K562 (cell line): ENCODE measurements around the gene ITPRID2. TPM values are rescaled to one million over a fixed set of nuclear protein-coding genes. Genes with fewer than 3 reads are reported as not detected.
A peak's percentile ranks its signal among the peaks of the same experiment; 100 is the strongest.

Experiments
- ATAC-seq: fragments of 200-7000 bp; cut with Tn5 transposase; 3 replicates; pipeline ENCODE4 v1.9.1; 2020; ENCODE audit warnings: moderate library complexity
- BruUV-seq: library from RNA; stranded (reverse); fragments of 400-500 nt; replicated peaks from 2 replicates; lab custom pipeline; 2021; lab: Mats Ljungman, UMichigan
- CTCF ChIA-PET: fragments of 300-600 bp; formaldehyde crosslinking; extraction: SDS; loops from one replicate; lab custom pipeline; 2021; ENCODE audit warnings: low intra/inter-chr PET ratio; lab: Yijun Ruan, JAX
- POLR2A ChIA-PET: fragments of 300-600, 350-650 bp; sonication (Branson Sonifier 250); formaldehyde crosslinking; extraction: SDS; loops from one replicate; lab custom pipeline; 2021; ENCODE audit warnings: antibody characterized with exemption, inconsistent platforms; lab: Yijun Ruan, JAX
- DNase-seq, 4 experiments: peaks; one replicate each; pipeline versions ENCODE4 v3.0.0 to v3.0.0-alpha.2; 2011 to 2018; ENCODE audit warnings: low spot score in 3 of 4, mixed read lengths in 3 of 4; ENCODE audit errors: extremely low read depth in 1 of 4
- FAIRE-seq: peaks from 2 replicates; lab custom pipeline; 2011; peaks lifted over from hg19 to GRCh38; lab: Jason Lieb, UNC
- H2AFZ ChIP-seq: 2 replicates; pipeline ENCODE4 v1.6.0; 2011; ENCODE audit warnings: low read depth, low read length, control low read depth, inconsistent platforms
- H3K27ac ChIP-seq: fragments of 200-600 bp; 3 replicates; pipeline ENCODE4 v1.8.0; 2011; ENCODE audit warnings: low read depth, mild to moderate bottlenecking, control low read depth, inconsistent platforms, low read length, moderate library complexity, mixed read lengths; ENCODE audit errors: extremely low read depth
- H3K27me3 ChIP-seq, 2 experiments: fragments of 300-600 bp in 1 of 2; 2 replicates in 1 of 2; 3 replicates in 1 of 2; pipeline versions ENCODE4 v1.6.0 to v1.8.0; 2011; ENCODE audit warnings: inconsistent platforms in 2 of 2, low read length in 2 of 2, mild to moderate bottlenecking in 1 of 2, mixed read lengths in 1 of 2, moderate library complexity in 1 of 2; ENCODE audit not compliant: control insufficient read depth in 2 of 2, insufficient read depth in 2 of 2
- H3K36me3 ChIP-seq: fragments of 300-600 bp; 3 replicates; pipeline ENCODE4 v1.8.0; 2011; ENCODE audit warnings: mild to moderate bottlenecking, low read length, inconsistent platforms; ENCODE audit not compliant: control insufficient read depth, insufficient read depth
- H3K4me1 ChIP-seq, 2 experiments: fragments of 200-600 bp in 1 of 2; replicated peaks in 1 of 2; 2 replicates in 1 of 2; 3 replicates in 1 of 2; pipeline versions ENCODE4 v1.5.1 to v1.8.0; 2011; ENCODE audit warnings: inconsistent platforms in 2 of 2, low read length in 2 of 2, mild to moderate bottlenecking in 1 of 2, mixed read lengths in 1 of 2, moderate library complexity in 1 of 2; ENCODE audit not compliant: control insufficient read depth in 2 of 2, insufficient read depth in 2 of 2
- H3K4me2 ChIP-seq: 2 replicates; pipeline ENCODE4 v1.6.1; 2011; ENCODE audit warnings: low read length, control low read depth, inconsistent platforms, mixed read lengths; ENCODE audit not compliant: insufficient read depth
- H3K4me3 ChIP-seq: fragments of 200-600 bp; sonication (generic), shearing (Covaris generic); 2 replicates; pipeline ENCODE4 v1.5.1; 2016; ENCODE audit warnings: control low read depth, inconsistent platforms
- H3K79me2 ChIP-seq: fragments of 200-600 bp; 3 replicates; pipeline ENCODE4 v1.8.0; 2011; ENCODE audit warnings: low read length, inconsistent platforms; ENCODE audit not compliant: control insufficient read depth, insufficient read depth
- H3K9ac ChIP-seq, 2 experiments: 2 replicates each; pipeline versions ENCODE4 v1.6.0 to v1.6.1; 2011; ENCODE audit warnings: low read depth in 2 of 2, low read length in 2 of 2, control low read depth in 1 of 2, inconsistent platforms in 1 of 2, mild to moderate bottlenecking in 1 of 2, mixed read lengths in 1 of 2; ENCODE audit not compliant: insufficient read depth in 1 of 2
- H3K9me1 ChIP-seq: one replicate; pipeline ENCODE4 v1.6.0; 2011; ENCODE audit warnings: inconsistent platforms, mild to moderate bottlenecking, low read length, moderate library complexity; ENCODE audit not compliant: control insufficient read depth, insufficient read depth
- H3K9me3 ChIP-seq: replicated peaks from 2 replicates; pipeline ENCODE4 v1.5.1; 2011; ENCODE audit warnings: low read depth, low read length, inconsistent platforms; ENCODE audit not compliant: control insufficient read depth, insufficient read depth
- H4K20me1 ChIP-seq: replicated peaks from 2 replicates; pipeline ENCODE4 v1.6.1; 2011; ENCODE audit warnings: low read length, inconsistent platforms, mixed read lengths; ENCODE audit not compliant: control insufficient read depth, insufficient read depth
- ARNT ChIP-seq, 2 experiments: fragments of 450-650 bp; IDR thresholded peaks; 2 replicates each; pipeline ENCODE4 v1.6.1; 2016; ENCODE audit warnings: mild to moderate bottlenecking in 1 of 2
- BRCA1 ChIP-seq, 2 experiments: fragments of 450-650 bp in 1 of 2; sonication (generic) in 1 of 2; formaldehyde crosslinking in 1 of 2; IDR thresholded peaks; 2 replicates each; pipeline versions ENCODE4 v1.5.0 to v1.6.1; 2017 to 2020; ENCODE audit warnings: mild to moderate bottlenecking in 1 of 2, missing genetic modification reagents in 1 of 2
- C11orf30 ChIP-seq: fragments of 450-650 bp; IDR thresholded peaks from 2 replicates; pipeline ENCODE4 v1.6.1; 2016; ENCODE audit warnings: low read depth, mild to moderate bottlenecking
- CREBBP ChIP-seq: IDR thresholded peaks from one replicate; pipeline ENCODE4 v1.6.1; 2012; ENCODE audit warnings: low read depth, mild to moderate bottlenecking, control low read depth, inconsistent platforms, low read length
- CSDE1 ChIP-seq, 2 experiments: fragments of 450-650 bp; IDR thresholded peaks; 2 replicates each; pipeline ENCODE4 v1.6.1; 2016; ENCODE audit warnings: mild to moderate bottlenecking in 1 of 2
- ILK ChIP-seq: fragments of 450-650 bp; IDR thresholded peaks from 2 replicates; pipeline ENCODE4 v1.6.1; 2016; ENCODE audit warnings: missing genetic modification characterization, low read depth, mild to moderate bottlenecking, missing compliant biosample characterization, moderate library complexity, borderline replicate concordance
- MAFG ChIP-seq: fragments of 450-650 bp; conservative IDR thresholded peaks from 2 replicates; pipeline ENCODE4 v1.6.1; 2016; ENCODE audit warnings: missing genetic modification characterization, missing compliant biosample characterization
- POLR3A ChIP-seq: IDR thresholded peaks from 2 replicates; pipeline ENCODE4 v1.6.1; 2011; ENCODE audit warnings: borderline replicate concordance, mild to moderate bottlenecking, moderate library complexity; ENCODE audit not compliant: insufficient read length, insufficient read depth; ENCODE audit errors: extremely low read depth
- ZNF512 ChIP-seq: IDR thresholded peaks from 2 replicates; pipeline ENCODE4 v1.6.1; 2016; ENCODE audit warnings: missing genetic modification characterization, missing compliant biosample characterization
- ZNF609 ChIP-seq: sonication (generic); formaldehyde crosslinking; IDR thresholded peaks from 2 replicates; pipeline ENCODE4 v1.8.1; 2023; ENCODE audit warnings: missing genetic modification reagents, mild to moderate bottlenecking, borderline replicate concordance
- WGBS: fragments of 100-300 bp; shearing (Covaris generic); methylation state at CpG from one replicate; pipeline ENCODE4 v1.1.6; 2016; ENCODE audit warnings: low coverage, mixed read lengths; ENCODE audit not compliant: insufficient coverage; ENCODE audit errors: missing lambda C conversion rate; 5-methylcytosine and 5-hydroxymethylcytosine counted together
- in situ Hi-C: fragments of 300-500 bp; cut with MboI; formaldehyde crosslinking; loops from 4 replicates; pipeline ENCODE4 v1.15.0; 2018; ENCODE audit warnings: inconsistent platforms, mixed read lengths
- intact Hi-C: fragments of 100-400 bp; cut with micrococcal nuclease; formaldehyde crosslinking; loops from 2 replicates; pipeline ENCODE4 v1.14.2; 2022
- polyA plus RNA-seq, 8 experiments: library from polyadenylated mRNA; depleted of rRNA in 4 of 8; stranded (reverse) in 5 of 8; unstranded in 3 of 8; fragments of >200 nt; fragmentation: Nextera tagmentation in 2 of 8; fragmentation: Illumina TruSeq in 1 of 8; extraction: Ambion mirVana in 2 of 8; extraction: Trizol in 1 of 8; gene quantifications; 2 replicates each; pipeline versions ENCODE4 v1.2.1 to v1.2.3, GENCODE V29; 2011 to 2014; ENCODE audit warnings: inconsistent platforms in 1 of 8, missing spikeins in 1 of 8
- total RNA-seq, 7 experiments: library from RNA; depleted of rRNA in 6 of 7; stranded (reverse); fragments of >200 nt in 6 of 7; fragmentation: Illumina TruSeq in 2 of 7; extraction: Trizol in 2 of 7; gene quantifications; 2 replicates each; pipeline versions ENCODE4 v1.2.1 to v1.2.3, GENCODE V29; 2011 to 2021; ENCODE audit warnings: low replicate concordance in 1 of 7
- TF ChIP-seq, protein P1 (sequence below): fragments of 450-650 bp; IDR thresholded peaks from 2 replicates; pipeline ENCODE4 v1.6.1; 2014; ENCODE audit warnings: low read depth, mild to moderate bottlenecking, moderate library complexity, borderline replicate concordance
- TF ChIP-seq, protein P2 (sequence below): sonication (generic); formaldehyde crosslinking; IDR thresholded peaks from 2 replicates; pipeline ENCODE4 v1.8.0; 2022; ENCODE audit warnings: mild to moderate bottlenecking, missing genetic modification reagents, borderline replicate concordance

Gene ITPRID2
- total and polyA plus RNA-seq, 9 of the 15 experiments (the other 6 are each of a cell fraction or from before 2014, with no cell fraction given), result 18.5 to 77.8 (median 52.0) TPM

GRCh38 chr2:181923121-181923520, 31.6 kb downstream of the ITPRID2 start:
- BruUV-seq, result no TSS peak
- Histone ChIP-seq H3K4me3 (no peak overlapping the region), H3K4me2 (no peak overlapping the region), H2AFZ (no peak overlapping the region), H3K9me1 (no peaks in the 10 kb centered on the region), H3K4me1 (no peaks in the 10 kb centered on the region), H3K36me3 (peaks cover 82% of the 10 kb centered on the region), H3K27ac (no peak overlapping the region), H3K9ac (no peak overlapping the region), H3K9me3 (0 out of 2 replicates have a peak, but pooled peaks cover 3% of the 10 kb centered on the region), H4K20me1 (no peaks in the 10 kb centered on the region), H3K27me3 (no peaks in the 10 kb centered on the region), H3K79me2 (peaks cover 20% of the 10 kb centered on the region)
- ChIA-PET CTCF (no interaction called here), POLR2A (interaction anchor here (1.2 kb wide), 1 partner anchor 24 kb away, joined by 3 read pairs; no protein-coding TSS in a partner anchor)
- 96% methylated on average over 1 of the region's 1 CpG for WGBS
- in situ Hi-C loops, result no loop called here
- intact Hi-C loops, result no loop called here
- no peak for FAIRE-seq
- no peak for DNase-seq
- no peak for ATAC-seq
- no peak for TF ChIP-seq BRCA1 (IDR thresholded peaks at IDR 0.05)
- no peak for TF ChIP-seq BRCA1 (CRISPR knock-in tag; IDR thresholded peaks at IDR 0.05)
- TF ChIP-seq ZNF609 (CRISPR knock-in tag), result no peak
- TF ChIP-seq, protein P1, sequence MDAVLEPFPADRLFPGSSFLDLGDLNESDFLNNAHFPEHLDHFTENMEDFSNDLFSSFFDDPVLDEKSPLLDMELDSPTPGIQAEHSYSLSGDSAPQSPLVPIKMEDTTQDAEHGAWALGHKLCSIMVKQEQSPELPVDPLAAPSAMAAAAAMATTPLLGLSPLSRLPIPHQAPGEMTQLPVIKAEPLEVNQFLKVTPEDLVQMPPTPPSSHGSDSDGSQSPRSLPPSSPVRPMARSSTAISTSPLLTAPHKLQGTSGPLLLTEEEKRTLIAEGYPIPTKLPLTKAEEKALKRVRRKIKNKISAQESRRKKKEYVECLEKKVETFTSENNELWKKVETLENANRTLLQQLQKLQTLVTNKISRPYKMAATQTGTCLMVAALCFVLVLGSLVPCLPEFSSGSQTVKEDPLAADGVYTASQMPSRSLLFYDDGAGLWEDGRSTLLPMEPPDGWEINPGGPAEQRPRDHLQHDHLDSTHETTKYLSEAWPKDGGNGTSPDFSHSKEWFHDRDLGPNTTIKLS, result no peak
- TF ChIP-seq ARNT (IDR thresholded peaks at IDR 0.05), result no peak
- no peak for TF ChIP-seq CSDE1 (IDR thresholded peaks at IDR 0.05)
- TF ChIP-seq MAFG (tag), result peak; percentile 57
- TF ChIP-seq POLR3A, result no peak
- TF ChIP-seq ILK (tag), result no peak
- TF ChIP-seq, protein P2, sequence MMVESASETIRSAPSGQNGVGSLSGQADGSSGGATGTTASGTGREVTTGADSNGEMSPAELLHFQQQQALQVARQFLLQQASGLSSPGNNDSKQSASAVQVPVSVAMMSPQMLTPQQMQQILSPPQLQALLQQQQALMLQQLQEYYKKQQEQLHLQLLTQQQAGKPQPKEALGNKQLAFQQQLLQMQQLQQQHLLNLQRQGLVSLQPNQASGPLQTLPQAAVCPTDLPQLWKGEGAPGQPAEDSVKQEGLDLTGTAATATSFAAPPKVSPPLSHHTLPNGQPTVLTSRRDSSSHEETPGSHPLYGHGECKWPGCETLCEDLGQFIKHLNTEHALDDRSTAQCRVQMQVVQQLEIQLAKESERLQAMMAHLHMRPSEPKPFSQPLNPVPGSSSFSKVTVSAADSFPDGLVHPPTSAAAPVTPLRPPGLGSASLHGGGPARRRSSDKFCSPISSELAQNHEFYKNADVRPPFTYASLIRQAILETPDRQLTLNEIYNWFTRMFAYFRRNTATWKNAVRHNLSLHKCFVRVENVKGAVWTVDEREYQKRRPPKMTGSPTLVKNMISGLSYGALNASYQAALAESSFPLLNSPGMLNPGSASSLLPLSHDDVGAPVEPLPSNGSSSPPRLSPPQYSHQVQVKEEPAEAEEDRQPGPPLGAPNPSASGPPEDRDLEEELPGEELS (CRISPR knock-in tag), result no peak
- TF ChIP-seq CREBBP, result no peak
- peak; percentile 80 for TF ChIP-seq C11orf30
- no peak for TF ChIP-seq ZNF512 (tag)
